NCI-H2081 treated with DMSO at 0.1 percent for 48 hours (cell line): Measurements from ENCODE around the gene TNNI2.

Experiments
- DNase-seq: peaks from one replicate; lab custom pipeline; 2025; lab: John Stamatoyannopoulos, UW

TNNI2 gene

GRCh38 chr11:1834779-1835670 lies 3.8 kb upstream of the TNNI2 start, which contains the start of gene SYT8:
Gene SYT8, plus strand, starts transcription at chr11:1834990. Its CDS starts 116 bp downstream, at chr11:1835106.
- no peak for DNase-seq

GRCh38 chr11:1835671-1836010 lies 3.1 kb upstream of the TNNI2 start:
- no peak for DNase-seq

GRCh38 chr11:1836011-1836945 lies 2.5 kb upstream of the TNNI2 start:
- no peak for DNase-seq

GRCh38 chr11:1837171-1838076 lies 1.4 kb upstream of the TNNI2 start:
- no peak for DNase-seq

GRCh38 chr11:1838077-1838425 lies 730 bp upstream of the TNNI2 start:
- no peak for DNase-seq

GRCh38 chr11:1839204-1839923 lies 583 bp downstream of the TNNI2 start:
- no peak for DNase-seq

- no peak for DNase-seq
Measured at GRCh38 chr11:1839924-1840779, 1.4 kb downstream of the TNNI2 start.

- no peak for DNase-seq
Measured at GRCh38 chr11:1840780-1841480, 2.1 kb downstream of the TNNI2 start.

- no peak for DNase-seq
Measured at GRCh38 chr11:1841511-1842148, 2.8 kb downstream of the TNNI2 start.

- no peak for DNase-seq
Measured at GRCh38 chr11:1842149-1843097, 3.6 kb downstream of the TNNI2 start.

GRCh38 chr11:1843098-1843473 lies 4.3 kb downstream of the TNNI2 start:
- DNase-seq, result no peak

- DNase-seq, result no peak
Measured at GRCh38 chr11:1843796-1844195, 5.0 kb downstream of the TNNI2 start.

GRCh38 chr11:1844221-1845094 lies 5.7 kb downstream of the TNNI2 start:
- no peak for DNase-seq

GRCh38 chr11:1845095-1845429 lies 6.3 kb downstream of the TNNI2 start:
- DNase-seq, result no peak

- no peak for DNase-seq
Measured at GRCh38 chr11:1845561-1846452, 7.0 kb downstream of the TNNI2 start.

- DNase-seq, result no peak
Measured at GRCh38 chr11:1846453-1846932, 7.7 kb downstream of the TNNI2 start.
